AG04450 (cell line): ENCODE data around the gene UBE3A. TPM values are rescaled to one million over a fixed set of nuclear protein-coding genes. Genes with fewer than 3 reads are reported as not detected.

Experiments used
- CTCF ChIA-PET: fragments of 300-600, 350-600 bp; formaldehyde crosslinking; extraction: SDS; loops from one replicate; lab custom pipeline; 2022; ENCODE audit warnings: antibody characterized with exemption, inconsistent platforms; lab: Charles Lee
- POLR2A ChIA-PET: fragments of 350-600 bp; formaldehyde crosslinking; extraction: SDS; loops from one replicate; lab custom pipeline; 2021; ENCODE audit warnings: antibody characterized with exemption, inconsistent platforms; lab: Yijun Ruan, JAX
- DNase-seq: peaks from one replicate; pipeline ENCODE4 v3.0.0-alpha.2; 2011; ENCODE audit warnings: low read depth, low spot score
- H3K27ac ChIP-seq: one replicate; pipeline ENCODE4 v1.5.1; 2012; ENCODE audit warnings: low read depth, low read length, control low read depth
- H3K27me3 ChIP-seq: one replicate; pipeline ENCODE4 v1.6.0; 2012; ENCODE audit warnings: low read length; ENCODE audit not compliant: control insufficient read depth, insufficient read depth
- H3K4me3 ChIP-seq: 2 replicates; pipeline ENCODE4 v1.5.1; 2011; ENCODE audit warnings: mild to moderate bottlenecking, low read depth, low read length, control low read depth
- H3K9me3 ChIP-seq: 2 replicates; pipeline ENCODE4 v1.5.1; 2012; ENCODE audit warnings: low read length; ENCODE audit not compliant: control insufficient read depth, insufficient read depth
- polyA plus RNA-seq: library from polyadenylated mRNA; depleted of rRNA; stranded (reverse); fragments of >200 nt; gene quantifications from 2 replicates; pipeline ENCODE4 v1.2.3, GENCODE V29; 2011
- TF ChIP-seq, protein P1 (sequence below): IDR thresholded peaks from 2 replicates; pipeline ENCODE4 v1.5.1; 2011; ENCODE audit warnings: low read depth, low read length, control low read depth, inconsistent platforms

The UBE3A gene
- polyA plus RNA-seq, 1 experiment: 51.6 TPM

DNA sequence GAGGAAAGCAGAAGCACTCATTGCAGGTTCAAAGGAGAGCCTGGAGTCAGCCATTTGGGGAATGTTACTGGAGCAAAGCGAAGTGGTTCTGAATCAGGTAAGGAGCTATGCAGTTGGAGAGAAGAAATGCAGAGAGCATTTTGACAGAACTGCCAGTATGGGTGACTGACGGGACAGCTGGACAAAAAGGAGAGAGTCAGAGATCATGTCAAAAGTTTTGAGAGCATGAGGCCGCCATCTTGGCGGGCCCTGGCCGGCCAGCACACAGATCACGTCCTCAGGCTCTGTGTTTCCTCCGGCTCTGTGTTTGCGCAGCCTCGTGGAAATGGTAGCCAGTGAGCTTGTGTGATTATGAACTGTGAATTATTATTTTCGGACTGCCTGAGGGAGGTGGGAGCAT lies 29.8 kb upstream of the UBE3A start:
- ChIA-PET POLR2A (no interaction called here), CTCF (no interaction called here)
- TF ChIP-seq, protein P1, sequence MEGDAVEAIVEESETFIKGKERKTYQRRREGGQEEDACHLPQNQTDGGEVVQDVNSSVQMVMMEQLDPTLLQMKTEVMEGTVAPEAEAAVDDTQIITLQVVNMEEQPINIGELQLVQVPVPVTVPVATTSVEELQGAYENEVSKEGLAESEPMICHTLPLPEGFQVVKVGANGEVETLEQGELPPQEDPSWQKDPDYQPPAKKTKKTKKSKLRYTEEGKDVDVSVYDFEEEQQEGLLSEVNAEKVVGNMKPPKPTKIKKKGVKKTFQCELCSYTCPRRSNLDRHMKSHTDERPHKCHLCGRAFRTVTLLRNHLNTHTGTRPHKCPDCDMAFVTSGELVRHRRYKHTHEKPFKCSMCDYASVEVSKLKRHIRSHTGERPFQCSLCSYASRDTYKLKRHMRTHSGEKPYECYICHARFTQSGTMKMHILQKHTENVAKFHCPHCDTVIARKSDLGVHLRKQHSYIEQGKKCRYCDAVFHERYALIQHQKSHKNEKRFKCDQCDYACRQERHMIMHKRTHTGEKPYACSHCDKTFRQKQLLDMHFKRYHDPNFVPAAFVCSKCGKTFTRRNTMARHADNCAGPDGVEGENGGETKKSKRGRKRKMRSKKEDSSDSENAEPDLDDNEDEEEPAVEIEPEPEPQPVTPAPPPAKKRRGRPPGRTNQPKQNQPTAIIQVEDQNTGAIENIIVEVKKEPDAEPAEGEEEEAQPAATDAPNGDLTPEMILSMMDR: no peak
- Histone ChIP-seq H3K27ac (no peak overlapping the region), H3K27me3 (no peaks in the 10 kb centered on the region), H3K4me3 (no peak overlapping the region), H3K9me3 (no peaks in the 10 kb centered on the region; the same call in 1 of the 2 replicates)
- DNase-seq: no peak

DNA sequence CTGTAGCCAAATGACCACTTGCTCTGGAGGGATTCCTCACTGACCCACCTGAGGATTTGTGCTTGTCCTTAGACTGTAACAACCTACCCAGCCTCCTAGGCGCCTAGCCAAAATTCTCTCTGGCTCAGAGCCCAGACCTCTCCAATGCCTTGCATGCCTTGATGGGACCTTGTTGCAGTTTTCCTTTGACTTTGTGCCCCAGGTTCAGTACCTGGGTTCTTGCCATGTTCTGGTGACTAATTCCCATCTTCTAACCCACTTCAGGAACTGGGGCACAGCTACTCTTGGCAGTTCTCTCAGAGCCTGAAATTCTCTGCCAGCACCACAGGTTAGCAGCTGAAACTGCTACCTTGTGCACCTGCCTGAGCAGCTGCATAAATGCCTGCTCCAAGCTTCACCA lies 27.0 kb upstream of the UBE3A start:
- no peaks in the 10 kb centered on the region for H3K27me3 ChIP-seq
- CTCF ChIA-PET: no interaction called here
- no peak overlapping the region for H3K27ac ChIP-seq
- POLR2A ChIA-PET: no interaction called here
- no peak for DNase-seq
- TF ChIP-seq, protein P1: no peak
- no peaks in the 10 kb centered on the region; the same call in 1 of the 2 replicates for H3K9me3 ChIP-seq
- H3K4me3 ChIP-seq: no peak overlapping the region

DNA sequence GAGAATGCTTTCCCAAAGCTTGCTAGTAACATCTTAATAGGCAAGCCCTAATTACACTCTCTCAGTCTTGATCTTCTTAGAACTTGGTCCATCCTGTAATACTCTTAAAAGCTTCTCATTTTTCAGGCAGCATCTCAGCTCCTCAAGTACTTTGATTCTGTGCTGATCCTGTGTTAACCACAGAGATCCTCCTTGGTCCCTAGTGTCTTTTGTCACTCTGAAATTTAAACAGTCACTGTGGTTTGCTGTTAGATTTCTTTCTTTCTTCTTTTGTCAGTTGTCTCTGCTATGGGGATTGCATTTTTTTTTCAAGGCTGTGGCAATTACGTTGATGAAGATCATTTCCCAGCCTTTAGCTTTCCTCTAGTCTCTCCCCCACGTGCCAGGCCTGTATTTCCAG lies 26.0 kb upstream of the UBE3A start:
- no peak for DNase-seq
- Histone ChIP-seq H3K27ac (no peak overlapping the region), H3K27me3 (no peaks in the 10 kb centered on the region), H3K4me3 (no peak overlapping the region), H3K9me3 (no peaks in the 10 kb centered on the region; the same call in 1 of the 2 replicates)
- POLR2A ChIA-PET: no interaction called here
- TF ChIP-seq, protein P1: no peak
- CTCF ChIA-PET: no interaction called here

DNA sequence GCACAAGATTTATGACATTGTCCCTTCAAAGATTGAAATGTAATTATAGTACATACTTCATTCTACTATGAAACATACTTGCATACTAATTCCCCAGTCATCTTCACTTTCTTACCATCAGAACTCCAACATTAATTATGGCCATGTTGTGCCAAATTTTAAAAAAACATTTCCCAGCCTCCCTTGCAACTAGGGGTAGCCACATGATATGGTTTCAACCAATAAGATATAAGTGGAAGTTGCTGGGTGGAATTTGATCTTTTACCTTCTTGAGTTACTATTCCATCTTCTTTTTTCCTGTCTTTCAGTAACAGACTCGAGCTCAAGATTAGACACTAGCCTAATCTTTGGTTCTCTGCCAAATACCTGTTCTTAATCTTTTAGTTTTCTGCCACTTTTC lies 25.6 kb upstream of the UBE3A start:
- CTCF ChIA-PET: no interaction called here
- H3K27ac ChIP-seq: no peak overlapping the region
- H3K9me3 ChIP-seq: no peaks in the 10 kb centered on the region; the same call in 1 of the 2 replicates
- TF ChIP-seq, protein P1: no peak
- POLR2A ChIA-PET: no interaction called here
- no peaks in the 10 kb centered on the region for H3K27me3 ChIP-seq
- H3K4me3 ChIP-seq: no peak overlapping the region
- no peak for DNase-seq

DNA sequence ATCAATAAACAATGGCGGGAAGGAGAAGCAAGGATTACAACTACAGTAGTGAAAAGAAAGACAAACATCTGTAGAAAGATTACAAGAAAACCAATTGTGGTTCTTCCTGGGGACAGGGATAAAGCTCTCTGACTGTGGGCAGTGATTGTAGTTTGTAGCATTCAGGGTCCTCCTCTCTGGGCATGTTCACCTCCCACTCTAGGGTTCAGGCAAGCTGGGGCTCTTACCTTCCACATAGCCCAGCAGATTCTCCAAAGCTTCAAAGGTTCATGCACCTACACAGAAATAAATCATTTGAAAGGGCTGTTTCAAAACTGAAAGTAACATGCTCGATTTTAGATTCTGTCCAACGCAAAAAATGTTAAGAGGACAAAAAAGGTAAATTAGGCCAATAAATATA lies 17.4 kb upstream of the UBE3A start:
- no peak overlapping the region for H3K27ac ChIP-seq
- TF ChIP-seq, protein P1: no peak
- ChIA-PET CTCF (no interaction called here), POLR2A (no interaction called here)
- no peaks in the 10 kb centered on the region for H3K9me3 ChIP-seq
- H3K4me3 ChIP-seq: no peak overlapping the region
- no peaks in the 10 kb centered on the region for H3K27me3 ChIP-seq
- no peak for DNase-seq
